Fibroblast of skin of abdomen (primary cell): ENCODE results near the gene PRORP. TPM values are rescaled to one million over a fixed set of nuclear protein-coding genes. Genes with fewer than 3 reads are reported as not detected.
"Not testable (repeated sequence)": the region's sequence is repeated elsewhere in the genome, so short reads cannot be mapped to it uniquely, and the experiment has no call there.

Experiments
- DNase-seq: peaks from one replicate; pipeline ENCODE4 v3.0.0-alpha.2; 2013
- polyA plus RNA-seq, 2 experiments: library from polyadenylated mRNA; unstranded; fragments of 120-200 nt; gene quantifications; one replicate each; pipeline ENCODE4 v1.2.1, GENCODE V29; 2013; ENCODE audit not compliant: insufficient read length in 2 of 2

PRORP gene
- polyA plus RNA-seq (2013, experiment 1 of 2; ENCODE audit: insufficient read length), result 22.8 TPM
- 18.4 TPM for polyA plus RNA-seq (2013, experiment 2 of 2; ENCODE audit: insufficient read length)

DNA sequence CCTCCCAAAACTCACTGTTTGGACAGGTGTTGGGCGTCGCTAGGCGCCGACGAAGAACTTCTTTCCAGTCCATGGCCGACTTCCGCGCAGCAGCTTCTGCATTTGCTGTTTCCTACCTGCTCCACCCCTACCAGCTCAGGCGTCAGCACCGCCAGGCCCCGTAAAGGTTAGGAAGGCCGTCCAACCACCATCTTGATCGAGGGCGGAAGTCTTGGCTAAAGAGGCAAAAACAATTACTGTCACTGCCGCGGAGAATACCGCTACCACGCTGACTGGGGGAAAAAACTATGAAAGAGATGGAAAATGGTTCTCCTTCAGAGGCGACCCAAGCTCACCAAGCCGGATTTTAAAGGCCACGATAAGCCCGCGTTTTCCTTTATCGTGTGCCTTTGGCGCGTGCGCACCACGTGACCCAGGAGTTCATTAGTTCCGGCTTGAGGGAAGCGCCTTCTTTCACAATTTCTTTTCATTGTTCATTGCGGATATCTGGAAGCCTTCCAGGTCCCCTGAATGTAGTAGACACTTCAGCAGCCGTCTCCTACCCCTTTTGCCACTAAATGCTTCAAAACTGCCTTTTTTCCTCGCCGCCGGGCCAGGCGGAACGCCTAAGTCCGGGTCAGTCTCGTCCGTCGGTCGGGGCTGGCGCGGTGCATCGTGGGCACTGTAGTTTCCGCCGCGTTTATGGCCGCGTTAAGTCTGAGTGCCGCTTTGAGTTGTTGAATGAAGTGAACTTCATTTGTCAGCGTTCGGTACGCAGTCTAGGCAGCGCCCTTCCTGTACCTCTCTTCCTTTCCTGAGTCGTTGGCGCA is at the start of gene PRORP, which contains the start of gene PPP2R3C:
Gene PRORP, plus strand, starts transcription at position 666 of the 809 bp plus-strand sequence. CDS start 694 bp downstream, outside the sequence.
Gene PPP2R3C, minus strand, starts transcription at position 104 of the 809 bp plus-strand sequence. Its CDS starts 31 bp downstream, at position 73.
- DNase-seq, result peak; percentile 86

DNA sequence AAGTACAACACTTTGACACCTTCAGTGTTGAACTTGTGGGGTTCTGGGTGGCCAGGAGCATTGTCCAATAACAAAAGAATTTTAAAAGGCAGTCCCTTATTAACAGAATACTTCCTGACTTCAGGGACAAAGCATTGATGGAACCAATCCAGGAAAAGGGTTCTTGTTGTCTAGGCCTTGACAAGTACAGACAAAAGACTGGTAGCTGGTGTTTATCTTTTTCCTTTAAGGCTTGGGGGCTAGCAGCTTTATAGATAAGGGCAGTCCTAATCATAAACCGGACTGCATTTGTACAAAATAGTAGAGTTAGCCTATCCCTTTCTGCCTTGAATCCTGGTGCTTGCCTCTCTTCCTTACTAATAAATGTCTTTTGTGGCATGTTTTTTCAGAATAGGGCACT is 48.9 kb upstream of the PRORP start:
- DNase-seq, result no peak

DNA sequence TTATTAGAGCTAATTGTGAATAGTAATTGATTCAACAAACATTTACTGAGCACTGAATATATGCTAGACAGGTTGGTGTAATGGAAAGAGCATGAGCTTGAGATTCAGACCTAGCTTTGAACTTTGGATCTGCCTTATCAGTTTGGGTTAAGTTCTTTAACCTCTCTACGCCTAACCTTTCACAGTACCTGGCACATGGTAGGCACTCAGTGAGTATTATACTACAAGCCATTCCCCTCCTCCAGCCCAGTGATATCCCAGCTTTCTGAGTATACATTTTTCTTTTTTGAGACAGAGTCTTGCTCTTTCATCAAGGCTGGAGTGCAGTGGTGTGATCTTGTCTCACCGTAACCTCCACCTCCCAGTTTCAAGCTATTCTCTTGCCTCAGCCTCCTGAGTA is 44.3 kb upstream of the PRORP start:
- DNase-seq, result no peak

DNA sequence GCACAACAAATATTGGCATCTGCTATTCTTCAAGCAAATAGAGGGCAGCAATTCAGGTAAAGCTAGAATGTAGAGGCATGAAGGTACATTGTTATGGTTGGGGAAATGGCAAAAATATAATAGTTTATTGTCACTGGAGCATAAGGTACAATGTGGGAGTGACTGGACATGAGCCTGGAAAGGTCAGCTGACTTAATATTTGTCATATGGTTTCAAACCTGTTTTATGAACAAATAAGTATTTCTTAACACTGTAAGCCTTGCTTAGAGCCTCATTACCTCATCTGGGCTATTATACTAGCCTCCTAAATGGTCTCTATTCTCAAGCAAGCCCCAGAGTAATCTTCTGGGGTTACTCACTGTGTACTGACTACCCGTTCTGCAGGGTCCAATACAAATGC is 42.6 kb upstream of the PRORP start:
- no peak for DNase-seq

DNA sequence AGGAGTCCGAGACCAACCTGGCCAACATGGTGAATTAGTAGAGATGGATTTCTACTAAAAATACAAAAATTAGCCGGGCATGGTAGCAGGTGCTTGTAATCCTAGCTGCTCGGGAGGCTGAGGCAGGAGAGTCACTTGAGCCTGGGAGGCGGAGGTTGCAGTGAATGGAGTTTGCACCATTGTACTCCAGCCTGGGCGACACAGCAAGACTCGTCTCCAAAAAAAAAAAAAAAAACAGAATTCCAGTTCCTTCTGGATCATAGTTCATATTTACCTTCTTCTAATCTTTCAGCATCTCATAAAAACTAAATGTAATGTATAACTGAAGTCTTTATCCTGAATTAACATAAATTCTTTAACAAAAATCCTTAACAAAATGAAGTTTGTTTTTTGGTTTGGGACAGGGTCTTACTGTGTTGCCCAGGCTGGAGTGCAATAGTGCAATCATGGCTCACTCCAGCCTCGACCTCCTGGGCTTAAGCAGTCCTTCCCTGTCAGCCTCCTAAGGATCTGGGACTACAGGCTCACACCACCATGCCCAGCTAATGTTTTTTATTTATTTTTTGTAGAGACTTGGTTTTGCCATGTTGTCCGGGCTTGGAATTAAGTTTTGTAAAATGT is 38.7 kb upstream of the PRORP start:
- DNase-seq, result no peak

DNA sequence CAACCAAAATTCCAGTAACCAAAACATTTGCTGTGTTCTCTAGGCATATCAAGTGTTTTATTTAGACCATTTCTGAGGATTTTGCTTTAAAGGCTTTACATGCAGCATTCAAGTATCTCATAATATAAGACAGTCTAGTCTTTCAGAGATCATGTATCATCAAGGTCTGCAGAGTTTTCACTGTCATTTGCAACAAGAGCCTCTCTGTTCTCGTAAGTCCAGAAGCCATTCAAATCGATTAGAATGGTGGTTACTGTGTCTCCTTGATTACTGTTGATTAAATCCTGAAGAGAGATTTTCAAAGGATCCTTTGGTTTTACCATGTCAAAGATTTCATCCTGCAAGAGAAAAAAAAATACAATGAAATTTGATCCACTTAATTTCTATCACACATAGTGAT is 36.9 kb upstream of the PRORP start:
- no peak for DNase-seq

DNA sequence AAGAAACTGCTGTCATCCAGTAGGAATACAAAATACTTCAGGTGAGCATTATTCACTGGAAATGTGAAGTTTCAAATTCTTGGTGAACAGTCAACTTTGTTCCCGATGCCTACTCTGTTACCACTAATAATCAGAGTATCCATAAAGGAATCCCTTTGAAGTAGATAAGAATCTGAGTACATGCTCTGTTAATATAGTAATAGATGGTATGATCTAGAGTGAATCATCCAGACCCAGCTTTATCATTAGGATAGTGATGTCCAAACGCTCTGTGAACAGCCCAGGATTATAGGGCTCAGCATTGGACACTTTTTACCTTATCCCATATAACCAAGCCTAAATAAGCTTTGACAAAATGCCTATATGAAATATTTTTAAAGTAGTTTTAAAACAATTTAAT is 33.8 kb upstream of the PRORP start:
- no peak for DNase-seq

DNA sequence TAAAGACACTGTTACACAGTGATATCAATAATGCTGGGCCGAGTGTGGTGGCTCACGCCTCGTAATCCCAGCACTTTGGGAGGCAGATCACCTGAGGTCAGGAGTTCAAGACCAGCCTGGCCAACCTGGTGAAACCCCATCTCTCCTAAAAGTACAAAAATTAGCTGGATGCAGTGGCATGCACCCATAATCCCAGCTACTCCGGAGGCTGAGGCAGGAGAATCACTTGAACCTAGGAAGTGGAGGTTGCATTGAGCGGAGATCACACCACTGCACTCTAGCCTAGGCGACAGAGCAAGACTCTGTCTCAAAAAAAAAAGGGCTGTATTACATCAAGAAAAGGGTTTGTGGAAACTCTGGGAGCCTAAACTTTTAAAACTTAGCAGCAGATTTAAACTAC is 27.7 kb upstream of the PRORP start:
- DNase-seq, result not testable (repeated sequence)

DNA sequence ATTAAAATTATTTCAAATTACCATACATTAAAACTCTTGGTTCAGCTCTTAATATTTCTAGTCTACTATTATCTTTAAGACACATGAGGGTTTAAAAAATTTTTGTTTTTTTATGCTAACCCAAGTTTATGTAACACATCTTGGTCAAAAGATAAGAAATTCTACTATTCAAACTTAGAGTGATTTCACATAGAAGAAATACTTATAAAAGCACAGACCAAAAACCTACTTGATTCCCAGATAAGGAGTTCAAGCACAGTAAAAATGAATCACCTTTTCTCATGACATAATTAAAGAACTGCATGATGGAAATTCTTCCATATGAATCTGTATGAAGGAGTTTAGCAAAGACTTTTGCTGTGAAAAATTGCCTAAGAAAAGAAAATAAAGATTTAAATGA is 14.5 kb upstream of the PRORP start:
- DNase-seq, result no peak

DNA sequence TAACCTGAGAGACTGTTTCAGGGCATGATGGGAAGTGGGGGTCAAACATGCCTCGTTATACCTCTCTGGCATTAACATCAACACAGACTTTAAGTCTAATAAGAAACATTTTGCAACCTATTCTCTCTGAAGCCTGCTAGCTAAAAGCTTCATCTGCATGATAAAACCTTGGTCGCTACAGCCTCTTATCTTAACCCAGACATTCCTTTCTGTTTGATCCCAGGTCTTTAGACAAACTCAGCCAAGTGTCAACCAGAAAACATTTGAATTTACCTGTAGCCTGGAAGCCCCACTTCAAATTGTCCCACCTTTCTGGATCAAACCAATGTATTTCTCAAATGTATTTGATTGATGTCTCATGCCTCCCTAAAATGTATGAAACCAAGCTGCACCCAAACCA is 9.7 kb upstream of the PRORP start:
- DNase-seq, result no peak

DNA sequence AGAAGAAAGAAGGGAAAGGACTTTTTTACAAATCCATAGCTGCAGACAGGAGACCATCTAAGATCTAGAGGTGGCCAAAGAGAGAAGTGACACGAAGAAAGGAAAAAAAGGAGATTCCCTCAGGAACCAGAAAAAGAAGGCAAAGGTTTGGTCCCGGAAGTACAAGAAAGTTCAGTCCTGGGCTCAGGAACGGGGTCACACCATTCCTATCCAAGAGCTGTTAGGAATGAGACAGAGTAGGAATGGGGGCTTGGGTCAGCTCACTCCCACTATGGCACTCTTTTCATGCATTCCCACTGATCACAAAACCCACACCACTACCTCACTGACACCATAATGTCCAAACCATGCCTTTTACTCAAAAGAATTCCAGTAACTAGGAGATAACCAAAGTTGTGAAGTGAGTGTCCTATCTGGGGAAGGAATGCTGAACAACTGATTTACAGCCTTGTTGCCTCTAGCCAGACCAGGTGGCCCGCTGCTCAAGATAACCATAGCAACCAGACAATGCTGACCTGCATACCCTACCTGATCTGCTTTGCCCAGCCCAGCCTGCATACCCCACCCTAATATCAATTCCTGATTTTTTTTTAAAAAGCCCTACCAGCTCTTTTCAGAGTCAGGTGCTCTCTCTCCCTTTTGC is 8.9 kb upstream of the PRORP start:
- DNase-seq, result no peak

DNA sequence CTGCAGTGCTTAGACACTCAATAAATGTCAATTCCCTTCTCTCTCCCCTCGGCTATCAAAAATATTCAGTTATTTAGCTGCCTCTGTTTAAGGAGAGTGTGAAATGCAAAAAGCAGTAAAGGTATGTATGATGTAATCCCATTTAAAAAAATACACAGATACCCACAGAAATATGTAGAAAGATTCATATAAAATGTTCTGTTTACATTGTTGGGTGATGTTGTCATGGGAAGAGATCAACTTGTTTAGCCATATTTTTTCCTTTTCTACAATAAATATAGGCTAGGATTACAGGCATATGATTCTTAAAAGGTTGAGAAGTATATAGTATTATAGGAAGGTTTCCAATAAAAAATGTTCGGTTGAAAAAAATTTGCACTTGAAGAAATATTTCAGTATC is 8.3 kb upstream of the PRORP start:
- peak; percentile 10 for DNase-seq

DNA sequence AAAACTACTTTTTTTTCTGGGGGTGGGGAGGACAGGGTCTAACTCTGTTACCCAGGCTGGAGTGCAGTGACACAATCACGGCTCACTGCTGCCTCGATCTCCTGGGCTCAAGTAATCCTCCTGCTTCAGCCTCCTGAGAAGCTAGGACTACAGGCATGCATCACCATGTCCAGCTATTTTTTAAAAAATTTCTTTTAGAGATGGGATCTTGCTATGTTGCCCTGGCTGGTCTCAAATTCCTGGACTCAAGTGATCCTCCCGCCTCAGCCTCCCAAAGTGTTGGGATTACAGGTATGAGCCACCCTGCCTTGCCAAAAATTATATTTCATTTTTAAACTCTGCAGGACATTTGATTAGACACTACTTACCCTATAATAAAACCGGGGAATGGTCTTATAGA is 6.1 kb upstream of the PRORP start:
- DNase-seq, result no peak

DNA sequence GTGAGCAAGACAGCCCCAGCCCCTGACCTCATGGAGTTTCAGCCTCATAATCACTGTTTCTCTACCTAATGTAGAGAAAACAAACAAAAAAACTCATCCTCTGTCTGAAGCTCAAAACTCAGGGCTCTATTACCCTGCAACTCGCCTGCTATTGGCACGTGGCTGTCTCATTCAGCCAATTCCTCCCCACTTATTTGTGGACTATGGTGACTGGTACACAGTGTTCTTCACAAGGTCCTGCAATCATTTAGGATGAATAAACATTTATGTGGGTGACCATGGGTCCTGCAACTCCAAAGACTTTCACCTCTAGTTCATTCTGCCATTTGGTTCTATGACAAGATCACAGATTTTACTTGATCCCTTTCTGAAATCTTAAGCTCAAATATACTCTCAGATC is 5.2 kb upstream of the PRORP start:
- DNase-seq, result no peak

DNA sequence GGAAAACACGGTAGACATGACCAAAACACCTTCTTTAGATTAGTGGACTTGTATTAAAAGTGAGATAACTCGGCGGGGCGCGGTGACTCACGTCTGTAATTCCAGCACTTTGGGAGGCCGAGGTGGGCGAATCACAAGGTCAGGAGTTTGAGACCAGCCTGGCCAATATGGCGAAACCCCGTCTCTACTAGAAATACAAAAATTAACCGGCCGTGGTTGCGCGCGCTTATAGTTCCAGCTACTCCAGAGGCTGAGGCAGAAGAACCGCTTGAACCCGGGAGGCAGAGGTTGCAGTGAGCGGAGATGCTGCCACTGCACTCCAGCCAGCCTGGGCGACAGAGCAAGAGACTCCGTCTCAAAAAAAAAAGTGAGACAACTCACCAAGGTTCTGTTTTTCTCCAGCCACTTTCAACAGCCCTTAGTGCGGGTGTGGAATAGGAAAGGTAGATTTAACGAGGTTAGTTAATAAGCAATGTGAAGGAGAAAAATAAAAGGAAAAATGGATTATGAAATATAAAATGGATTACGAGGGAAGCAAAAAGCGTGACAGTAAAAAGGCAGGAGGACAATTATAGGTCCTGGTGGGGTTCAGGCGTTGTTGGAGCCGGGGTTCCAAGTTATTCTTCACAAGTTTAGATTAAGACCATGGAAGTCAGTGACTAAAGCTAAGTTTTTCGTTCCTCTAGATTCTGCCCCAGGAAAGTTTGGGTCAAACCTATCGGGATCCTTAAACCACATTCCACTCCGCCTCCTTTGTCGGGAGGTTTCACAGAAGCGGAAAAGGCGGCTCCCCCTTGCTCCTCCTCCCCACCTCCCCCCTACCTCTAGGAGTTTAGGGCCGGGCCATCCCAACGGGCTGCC is 1.1 kb upstream of the PRORP start:
- DNase-seq, result peak; percentile 9

DNA sequence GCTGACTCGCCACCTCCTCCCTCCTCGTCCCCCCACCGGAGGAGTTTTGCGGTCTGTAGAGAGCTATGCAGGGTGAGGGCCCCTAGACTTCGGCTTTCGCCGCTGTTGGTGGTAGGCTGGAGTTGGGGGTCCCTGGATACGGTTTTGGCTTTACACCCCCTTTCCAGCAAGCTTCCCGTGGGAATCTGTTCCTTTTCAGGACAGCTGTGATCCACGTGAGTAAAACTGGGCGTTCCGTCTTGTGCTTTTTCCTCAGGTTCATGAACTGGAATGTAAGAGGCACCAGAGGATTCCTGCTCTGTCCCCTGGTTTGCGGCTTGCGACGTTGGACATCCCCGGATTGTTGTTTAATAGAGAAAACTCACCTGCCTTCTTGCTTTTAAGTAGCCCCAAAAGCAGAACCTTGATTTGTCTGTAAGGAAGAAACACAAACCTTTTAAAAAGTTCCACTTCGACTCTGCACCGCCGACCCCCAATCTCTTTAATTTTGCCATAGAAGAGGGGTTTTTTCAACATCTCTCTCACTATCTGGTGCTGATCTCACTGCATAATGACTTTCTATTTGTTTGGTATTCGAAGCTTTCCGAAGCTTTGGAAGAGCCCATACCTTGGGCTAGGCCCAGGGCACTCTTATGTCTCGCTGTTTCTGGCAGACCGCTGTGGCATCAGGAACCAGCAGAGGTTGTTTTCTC is 490 bp downstream of the PRORP start:
- DNase-seq, result no peak

DNA sequence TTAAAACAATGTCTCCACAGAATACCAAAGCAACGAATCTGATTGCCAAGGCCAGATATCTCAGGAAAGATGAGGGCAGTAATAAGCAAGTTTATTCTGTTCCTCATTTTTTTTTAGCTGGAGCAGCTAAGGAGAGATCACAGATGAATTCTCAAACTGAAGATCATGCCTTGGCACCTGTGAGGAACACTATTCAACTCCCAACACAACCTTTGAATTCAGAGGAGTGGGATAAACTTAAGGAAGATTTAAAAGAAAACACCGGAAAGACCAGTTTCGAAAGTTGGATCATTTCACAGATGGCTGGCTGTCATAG is 994 bp downstream of the PRORP start:
- no peak for DNase-seq

DNA sequence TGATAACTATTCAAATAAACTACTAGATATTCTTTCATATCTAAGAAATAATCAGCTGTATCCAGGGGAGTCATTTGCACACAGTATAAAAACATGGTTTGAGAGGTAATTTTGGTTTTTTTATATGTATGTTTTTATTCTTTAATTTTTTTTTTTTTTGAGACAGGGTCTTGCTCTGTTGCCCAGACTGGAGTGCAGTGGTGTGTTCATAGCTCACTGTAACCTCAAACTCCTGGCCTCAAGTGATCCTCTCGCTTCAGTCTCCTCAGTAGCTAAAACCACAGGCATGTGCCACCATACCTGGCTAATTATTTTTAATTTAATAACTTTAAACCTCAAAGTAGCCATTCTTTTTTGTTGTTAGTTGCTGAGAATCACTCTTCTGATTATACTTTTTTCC is 1.8 kb downstream of the PRORP start:
- DNase-seq, result no peak

DNA sequence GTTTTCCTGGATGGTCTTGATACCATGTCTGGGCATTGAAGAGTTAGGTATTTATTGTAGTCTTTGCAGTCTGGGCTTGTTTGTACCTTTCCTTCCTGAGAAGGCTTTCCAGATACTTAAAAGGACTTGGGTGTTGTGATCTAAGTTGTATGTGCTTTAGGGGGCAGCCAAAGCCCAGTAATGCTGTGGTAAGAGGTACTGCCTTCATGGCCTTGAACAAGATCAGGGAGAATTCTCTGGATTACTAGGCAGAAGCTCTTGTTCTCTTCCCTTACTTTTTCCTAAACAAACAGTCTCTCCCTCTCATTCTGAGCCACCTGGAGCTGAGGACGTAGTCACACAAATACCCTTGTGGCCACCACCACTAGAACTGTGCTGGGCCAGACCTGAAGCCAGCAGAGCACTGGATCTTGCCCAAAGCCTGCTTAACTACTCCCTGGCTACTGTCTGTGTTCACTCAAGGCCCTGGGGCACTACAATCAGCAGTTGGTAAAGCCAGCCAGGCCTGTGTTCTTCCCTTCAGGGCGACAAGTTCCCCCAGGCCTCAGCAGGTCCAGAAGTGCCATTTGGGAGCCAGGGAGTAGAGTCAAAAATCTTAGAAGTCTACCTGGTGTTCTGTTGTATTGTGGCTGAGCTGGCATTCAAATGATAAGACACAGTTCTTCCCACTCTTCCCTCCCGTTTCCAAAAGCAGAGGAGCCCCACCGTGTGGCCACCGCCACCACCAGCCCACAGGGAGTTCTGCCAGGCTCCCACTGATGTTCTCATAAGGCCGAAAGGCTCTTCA is 11.4 kb downstream of the PRORP start:
- DNase-seq, result no peak

DNA sequence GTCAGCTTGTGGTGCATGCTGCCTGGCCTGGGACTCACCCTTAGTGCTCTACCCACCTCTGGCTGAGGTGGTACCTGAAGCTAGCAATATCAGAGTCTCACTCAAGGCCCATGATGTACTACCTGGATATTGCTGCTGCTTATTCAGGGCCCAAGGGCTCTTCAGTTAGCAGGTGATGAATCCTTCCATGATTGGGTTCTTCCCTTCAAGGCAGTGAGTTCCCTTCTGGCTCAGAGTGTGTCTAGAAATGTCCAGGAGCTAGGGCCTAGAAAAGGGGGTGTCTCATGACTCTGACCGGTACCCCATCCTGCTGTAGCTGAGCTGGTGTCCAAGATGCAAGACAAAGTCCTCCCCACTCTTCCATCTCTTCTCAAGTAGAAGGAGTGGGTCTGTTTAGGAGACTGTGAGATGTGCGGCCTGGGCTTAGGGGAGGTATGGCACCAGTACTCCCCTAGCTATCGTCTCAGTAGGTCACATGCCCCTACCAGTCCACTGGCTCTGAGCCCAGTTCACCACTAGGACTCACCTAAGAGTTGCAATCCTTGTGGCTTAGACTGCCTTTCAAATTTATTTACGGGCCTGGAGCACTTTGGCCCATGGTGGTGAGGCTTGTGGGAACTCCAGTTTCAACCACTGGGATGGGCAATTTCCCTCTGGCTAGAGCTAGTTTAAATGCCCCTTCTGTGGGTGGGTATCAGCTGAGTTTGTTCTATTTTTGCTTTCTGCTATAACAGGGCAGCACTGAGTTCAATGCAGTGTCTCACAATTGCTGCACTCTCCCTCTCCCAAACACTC is 12.2 kb downstream of the PRORP start:
- DNase-seq, result no peak
